ENCODE data around the gene FCGBP.

FCGBP gene

DNA sequence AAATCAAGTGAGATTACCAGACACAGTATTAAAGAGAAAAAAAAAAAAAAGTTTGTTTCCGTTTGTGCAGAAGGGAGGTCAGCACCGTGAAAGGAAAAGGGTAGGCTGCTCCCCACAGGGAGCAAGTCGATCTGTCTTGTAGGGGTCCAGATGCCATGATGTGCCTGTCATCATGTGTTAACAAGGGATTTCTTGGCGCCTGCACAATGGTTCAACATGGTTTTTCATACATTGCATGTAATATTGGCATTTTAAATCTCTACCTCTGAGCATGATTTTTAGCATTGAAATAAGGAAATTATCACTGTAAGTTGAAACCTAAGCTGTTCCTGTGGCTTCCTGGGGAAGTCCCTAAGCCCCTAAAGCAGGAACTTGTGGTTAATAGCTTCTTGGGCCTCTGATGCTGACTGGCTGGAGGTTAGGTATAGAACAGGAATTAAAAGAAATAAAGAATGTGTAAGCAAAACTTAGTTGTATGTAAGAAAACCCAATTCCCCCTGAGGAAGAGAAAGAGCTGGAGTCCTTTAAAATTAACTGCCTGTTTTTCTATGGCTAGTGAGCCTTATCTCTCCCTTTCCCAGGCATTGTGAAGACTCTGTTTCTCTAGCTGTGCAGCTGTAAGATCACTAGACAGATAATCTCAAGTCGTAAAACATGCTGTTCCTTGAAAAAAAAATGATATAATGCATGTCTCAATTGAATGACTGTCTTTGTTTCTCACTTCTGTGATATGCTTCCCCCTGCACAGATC is 7.4 kb upstream of the FCGBP start:
- no peak overlapping the region for H3K4me3 ChIP-seq (ENCODE audit: low read depth, low read length)
- peak; percentile 82 for DNase-seq (ENCODE audit: low read depth)
- no peak for TF ChIP-seq CTCF (IDR thresholded peaks at IDR 0.05; ENCODE audit: low read depth, low read length)
- TF ChIP-seq MYC (IDR thresholded peaks at IDR 0.05; ENCODE audit: low read depth, low read length): no peak
- no peak for TF ChIP-seq POLR2A (IDR thresholded peaks at IDR 0.05; ENCODE audit: extremely low read depth, insufficient read length)
- TF ChIP-seq MAX (IDR thresholded peaks at IDR 0.05; ENCODE audit: low read depth, low read length): no peak

DNA sequence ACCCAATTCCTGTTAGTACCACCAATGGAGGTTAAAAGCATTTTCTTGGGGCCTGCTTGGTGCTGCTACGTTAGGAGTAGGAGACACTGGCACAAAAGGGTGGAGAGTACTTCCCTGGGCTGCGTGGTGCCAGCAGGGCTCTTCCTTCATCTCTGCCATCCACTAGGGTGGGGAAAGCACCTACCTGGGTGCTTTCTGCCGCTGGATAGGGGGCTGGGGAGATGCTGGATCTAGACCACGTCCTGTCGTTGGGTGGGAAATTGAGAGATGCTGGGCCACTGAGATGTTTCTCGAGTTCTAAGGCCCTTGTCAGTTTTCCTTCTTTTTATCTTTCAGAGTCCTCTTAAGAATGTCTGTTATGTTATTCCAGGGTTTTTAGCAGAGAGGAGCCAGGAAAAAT is 6.7 kb upstream of the FCGBP start:
- H3K4me3 ChIP-seq (ENCODE audit: low read depth, low read length): no peak overlapping the region
- TF ChIP-seq POLR2A (IDR thresholded peaks at IDR 0.05; ENCODE audit: extremely low read depth, insufficient read length): no peak
- no peak for TF ChIP-seq MAX (IDR thresholded peaks at IDR 0.05; ENCODE audit: low read depth, low read length)
- no peak for TF ChIP-seq MYC (IDR thresholded peaks at IDR 0.05; ENCODE audit: low read depth, low read length)
- TF ChIP-seq CTCF (IDR thresholded peaks at IDR 0.05; ENCODE audit: low read depth, low read length): no peak
- DNase-seq (ENCODE audit: low read depth): no peak

- H3K4me3 ChIP-seq (ENCODE audit: low read depth, low read length): no peak overlapping the region
- DNase-seq (ENCODE audit: low read depth): no peak
- TF ChIP-seq POLR2A (IDR thresholded peaks at IDR 0.05; ENCODE audit: extremely low read depth, insufficient read length): no peak
- TF ChIP-seq MYC (IDR thresholded peaks at IDR 0.05; ENCODE audit: low read depth, low read length): no peak
- TF ChIP-seq MAX (IDR thresholded peaks at IDR 0.05; ENCODE audit: low read depth, low read length): no peak
- TF ChIP-seq CTCF (IDR thresholded peaks at IDR 0.05; ENCODE audit: low read depth, low read length): no peak
Observed at GRCh38 chr19:39940221-39940833, 5.9 kb upstream of the FCGBP start.

DNA sequence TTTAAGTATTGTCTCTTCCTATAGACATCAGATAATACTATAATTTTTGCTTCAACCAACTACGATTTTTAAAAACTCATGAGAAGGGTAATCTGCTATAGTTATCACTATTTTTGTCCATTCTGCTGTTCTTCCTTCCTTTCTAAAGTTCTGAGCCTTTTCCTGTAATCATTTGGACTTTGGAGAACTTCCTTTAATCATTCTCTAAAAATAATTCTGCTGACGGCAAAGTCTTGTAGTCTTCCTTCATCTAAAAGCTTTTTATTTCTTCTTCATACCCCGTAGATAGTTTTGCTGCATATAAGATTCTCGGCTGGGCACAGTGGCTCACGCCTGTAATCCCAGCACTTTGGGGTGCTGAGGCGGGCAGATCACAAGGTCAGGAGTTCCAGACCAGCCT is 5.1 kb upstream of the FCGBP start:
- H3K4me3 ChIP-seq (ENCODE audit: low read depth, low read length): no peak overlapping the region
- no peak for DNase-seq (ENCODE audit: low read depth)
- TF ChIP-seq CTCF (IDR thresholded peaks at IDR 0.05; ENCODE audit: low read depth, low read length) (no peak), MAX (IDR thresholded peaks at IDR 0.05; ENCODE audit: low read depth, low read length) (no peak), MYC (IDR thresholded peaks at IDR 0.05; ENCODE audit: low read depth, low read length) (no peak), POLR2A (IDR thresholded peaks at IDR 0.05; ENCODE audit: extremely low read depth, insufficient read length) (no peak)

- no peak for TF ChIP-seq POLR2A (IDR thresholded peaks at IDR 0.05; ENCODE audit: extremely low read depth, insufficient read length)
- TF ChIP-seq MAX (IDR thresholded peaks at IDR 0.05; ENCODE audit: low read depth, low read length): no peak
- TF ChIP-seq CTCF (IDR thresholded peaks at IDR 0.05; ENCODE audit: low read depth, low read length): no peak
- no peak for TF ChIP-seq MYC (IDR thresholded peaks at IDR 0.05; ENCODE audit: low read depth, low read length)
- H3K4me3 ChIP-seq (ENCODE audit: low read depth, low read length): no peak overlapping the region
- peak; percentile 20 for DNase-seq (ENCODE audit: low read depth)
Observed at GRCh38 chr19:39937787-39938186, 3.4 kb upstream of the FCGBP start.
